Neuronal stem cell (in vitro differentiated cells): ENCODE measurements around the gene BCKDK.

Experiments
- DNase-seq: peaks from one replicate; pipeline ENCODE4 v3.0.0-alpha.2; 2013; ENCODE audit warnings: low spot score
- H2AFZ ChIP-seq: one replicate; pipeline ENCODE4 v1.6.1; 2013; ENCODE audit warnings: mild to moderate bottlenecking, low read length, inconsistent platforms
- H2AK5ac ChIP-seq: 2 replicates; pipeline ENCODE4 v1.6.1; 2013; ENCODE audit warnings: low read depth, mild to moderate bottlenecking, inconsistent platforms, low read length, moderate library complexity, mixed read lengths
- H2BK120ac ChIP-seq: 2 replicates; pipeline ENCODE4 v1.6.1; 2013; ENCODE audit warnings: low read depth, mild to moderate bottlenecking, inconsistent platforms, low read length, moderate library complexity, mixed read lengths
- H2BK12ac ChIP-seq: one replicate; pipeline ENCODE4 v1.6.1; 2013; ENCODE audit warnings: low read length, inconsistent platforms
- H2BK15ac ChIP-seq: 2 replicates; pipeline ENCODE4 v1.6.1; 2013; ENCODE audit warnings: mild to moderate bottlenecking, low read length, inconsistent platforms, mixed read lengths
- H2BK5ac ChIP-seq: one replicate; pipeline ENCODE4 v1.6.1; 2013; ENCODE audit warnings: inconsistent platforms, mild to moderate bottlenecking, low read length, moderate library complexity
- H3K14ac ChIP-seq: one replicate; pipeline ENCODE4 v1.6.1; 2013; ENCODE audit warnings: low read length, inconsistent platforms
- H3K18ac ChIP-seq: 2 replicates; pipeline ENCODE4 v1.6.1; 2013; ENCODE audit warnings: low read length, inconsistent platforms
- H3K23ac ChIP-seq: 2 replicates; pipeline ENCODE4 v1.6.1; 2013; ENCODE audit warnings: low read depth, mild to moderate bottlenecking, mixed read lengths, low read length, inconsistent platforms; ENCODE audit not compliant: poor library complexity
- H3K27ac ChIP-seq: replicated peaks from 3 replicates; pipeline ENCODE4 v1.5.1; 2013; ENCODE audit warnings: low read length, inconsistent platforms
- H3K27me3 ChIP-seq, 3 experiments: 2 replicates each; pipeline ENCODE4 v1.6.1; 2013; ENCODE audit warnings: low read length in 3 of 3, mild to moderate bottlenecking in 2 of 3, inconsistent platforms in 1 of 3, low read depth in 1 of 3, mixed read lengths in 1 of 3, moderate library complexity in 1 of 3; ENCODE audit not compliant: control insufficient read depth in 3 of 3, insufficient read depth in 3 of 3
- H3K36me3 ChIP-seq, 2 donors: replicated peaks in 1 of 2; 2 replicates each; pipeline ENCODE4 v1.6.1; 2013; ENCODE audit warnings: low read length in 2 of 2; ENCODE audit not compliant: control insufficient read depth in 2 of 2, insufficient read depth in 2 of 2
- H3K4ac ChIP-seq: 2 replicates; pipeline ENCODE4 v1.6.1; 2013; ENCODE audit warnings: inconsistent platforms, mild to moderate bottlenecking, low read length, moderate library complexity
- H3K4me1 ChIP-seq, 2 donors: 1 replicate in 1 of 2; 2 replicates in 1 of 2; pipeline ENCODE4 v1.6.1; 2013; ENCODE audit warnings: low read length in 2 of 2, low read depth in 1 of 2; ENCODE audit not compliant: control insufficient read depth in 2 of 2, insufficient read depth in 1 of 2
- H3K4me2 ChIP-seq: one replicate; pipeline ENCODE4 v1.6.1; 2013; ENCODE audit warnings: mild to moderate bottlenecking, low read length, inconsistent platforms; ENCODE audit not compliant: insufficient read depth, poor library complexity, severe bottlenecking
- H3K4me3 ChIP-seq, 2 donors: 2 replicates each; pipeline ENCODE4 v1.5.1; 2013; ENCODE audit warnings: low read length in 2 of 2, mild to moderate bottlenecking in 2 of 2, inconsistent platforms in 1 of 2, moderate library complexity in 1 of 2
- H3K79me1 ChIP-seq: one replicate; pipeline ENCODE4 v1.6.1; 2013; ENCODE audit warnings: low read depth, mild to moderate bottlenecking, inconsistent platforms, low read length, moderate library complexity
- H3K9ac ChIP-seq: one replicate; pipeline ENCODE4 v1.6.1; 2013; ENCODE audit warnings: mild to moderate bottlenecking, low read depth, low read length, inconsistent platforms; ENCODE audit not compliant: poor library complexity
- H3K9me3 ChIP-seq, 2 donors: replicated peaks in 1 of 2; 2 replicates each; pipeline versions ENCODE3 to v1.6.1; 2013; ENCODE audit warnings: low read length in 2 of 2, mild to moderate bottlenecking in 2 of 2, inconsistent platforms in 1 of 2, low read depth in 1 of 2, mixed read lengths in 1 of 2, moderate library complexity in 1 of 2; ENCODE audit not compliant: control insufficient read depth in 2 of 2, insufficient read depth in 1 of 2
- H4K8ac ChIP-seq: one replicate; pipeline ENCODE4 v1.6.1; 2013; ENCODE audit warnings: low read depth, mild to moderate bottlenecking, inconsistent platforms, low read length, moderate library complexity
- H4K91ac ChIP-seq: one replicate; pipeline ENCODE4 v1.6.1; 2013; ENCODE audit warnings: low read length, low read depth, mild to moderate bottlenecking, inconsistent platforms; ENCODE audit not compliant: poor library complexity
- WGBS, 2 donors: extraction: QIAGEN DNeasy Blood & Tissue Kit; methylation state at CpG; one replicate each; pipeline ENCODE4 v1.1.7; 2013; ENCODE audit warnings: missing lambda C conversion rate in 2 of 2, mixed read lengths in 1 of 2; ENCODE audit not compliant: insufficient read length in 2 of 2, insufficient replicate concordance in 1 of 2; ENCODE audit errors: extremely low coverage in 2 of 2; 5-methylcytosine and 5-hydroxymethylcytosine counted together

Gene BCKDK

DNA sequence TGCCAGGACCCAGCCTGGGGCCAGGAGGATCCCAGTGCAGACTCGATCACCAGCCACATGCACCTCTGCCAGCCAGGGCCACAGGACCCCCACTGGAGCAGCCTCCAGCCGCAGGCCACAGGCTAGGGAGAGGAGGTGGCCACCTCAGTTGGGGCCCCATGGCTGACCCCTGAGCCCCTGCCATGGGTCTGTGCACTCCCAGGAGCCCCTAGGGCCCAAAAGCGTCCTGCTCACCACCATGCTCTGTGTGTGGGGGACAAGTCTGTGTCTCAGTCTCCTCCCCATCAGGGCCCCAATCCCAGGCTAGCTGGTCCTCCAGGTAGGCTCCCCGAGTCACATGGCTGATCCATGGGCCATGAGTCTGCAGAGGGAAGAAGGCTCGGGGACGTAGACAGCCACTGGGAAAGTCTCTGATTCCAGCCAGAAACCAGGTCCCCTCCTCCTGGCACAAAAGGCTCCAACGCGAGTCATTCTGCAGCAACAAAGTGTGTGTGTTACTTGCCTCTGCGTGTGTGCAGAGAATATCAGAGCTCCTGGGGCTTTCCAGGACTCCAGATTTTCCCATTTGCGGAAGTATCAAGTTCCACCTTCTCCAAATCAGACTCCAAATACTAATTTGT lies 33.4 kb downstream of the BCKDK start:
- Histone ChIP-seq H2BK5ac (peak overlapping the region; percentile 89), H2AFZ (peak overlapping the region; percentile 90), H2BK15ac (peak overlapping the region; percentile 90), H2AK5ac (peak overlapping the region; percentile 100), H2BK12ac (peak overlapping the region; percentile 96), H3K27ac (peak overlapping the region; percentile 87), H3K23ac (peak overlapping the region; percentile 55), H3K27me3 (peaks cover 0 to 13% (median 12%) of the 10 kb centered on the region in 3 experiments), H3K9me3 (no peaks in the 10 kb centered on the region), H3K14ac (peak overlapping the region; percentile 57), H3K18ac (peak overlapping the region; percentile 97), H3K4me1 (peaks cover 9 to 18% of the 10 kb centered on the region in 2 donors), H3K9ac (peak overlapping the region; percentile 78), H4K91ac (peak overlapping the region; percentile 19), H3K79me1 (no peaks in the 10 kb centered on the region), H2BK120ac (peak overlapping the region; percentile 92), H3K4me3 (peak overlapping the region; percentile 20 to 47), H3K36me3 (no peaks in the 10 kb centered on the region), H3K4ac (peak overlapping the region; percentile 90), H4K8ac (no peak overlapping the region), H3K4me2 (peak overlapping the region; percentile 48)
- no peak for DNase-seq
- no CpG with 5 or more reads among the region's 10 CpGs for WGBS, 2 donors

DNA sequence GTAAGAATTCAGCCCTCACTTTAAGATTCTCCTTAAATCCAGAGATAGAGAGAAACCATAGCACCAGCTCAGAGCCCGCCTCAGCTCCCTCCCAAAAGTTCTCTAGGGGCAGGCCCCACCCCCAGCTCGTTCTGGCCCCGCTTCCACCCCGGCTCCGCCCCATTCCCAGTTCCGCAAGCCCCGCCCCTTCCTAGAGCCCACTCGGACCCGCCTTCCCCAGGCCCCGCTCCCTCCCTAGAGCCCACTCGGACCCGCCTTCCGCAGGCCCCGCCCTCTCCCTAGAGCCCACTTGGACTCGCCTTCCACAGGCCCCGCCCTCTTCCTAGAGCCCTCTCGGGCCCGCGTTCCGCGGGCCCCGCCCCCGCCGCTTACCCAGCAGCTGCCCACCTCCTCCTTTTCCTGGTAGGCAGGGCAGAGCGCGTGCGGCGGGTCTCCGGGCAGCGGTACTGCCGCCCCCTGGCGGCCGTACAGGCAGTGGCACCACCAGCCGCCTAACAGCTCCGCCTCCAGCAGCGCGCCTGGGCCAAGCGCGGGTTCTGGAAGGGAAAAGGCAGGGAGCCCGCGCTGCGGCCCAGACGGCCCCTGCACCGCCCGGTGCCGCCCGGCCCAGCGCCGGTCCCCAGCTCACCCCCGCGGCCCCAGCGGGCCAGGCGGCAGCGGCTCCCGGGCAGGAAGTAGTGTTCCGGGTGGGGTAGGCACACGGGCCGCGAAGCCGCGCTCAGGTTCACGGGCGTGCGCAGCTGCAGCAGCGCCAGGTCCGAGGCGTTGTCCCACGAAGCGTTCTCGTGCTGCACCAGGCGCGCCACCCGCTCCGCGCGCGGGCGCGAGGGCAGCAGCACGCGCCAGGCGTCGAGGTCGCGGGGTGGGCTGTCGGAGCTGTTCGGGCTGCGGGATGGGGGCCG lies 34.2 kb downstream of the BCKDK start:
- Histone ChIP-seq H2BK5ac (peak overlapping the region; percentile 46), H2AFZ (peak overlapping the region; percentile 100), H3K9me3 (no peaks in the 10 kb centered on the region), H3K4me2 (peak overlapping the region; percentile 99), H4K8ac (peak overlapping the region; percentile 98), H3K14ac (peak overlapping the region; percentile 95), H3K27me3 (peaks cover 0 to 19% (median 18%) of the 10 kb centered on the region in 3 experiments), H2BK12ac (peak overlapping the region; percentile 79), H3K18ac (peak overlapping the region; percentile 99), H4K91ac (peak overlapping the region; percentile 48), H3K4me1 (peaks cover 9 to 18% of the 10 kb centered on the region in 2 donors), H2BK15ac (peak overlapping the region; percentile 100), H3K4me3 (peak overlapping the region; percentile 47 to 76), H3K36me3 (no peaks in the 10 kb centered on the region), H3K4ac (peak overlapping the region; percentile 17), H2BK120ac (no peak overlapping the region), H3K9ac (peak overlapping the region; percentile 88), H3K23ac (peak overlapping the region; percentile 97), H3K27ac (peak overlapping the region; percentile 87), H2AK5ac (peak overlapping the region; percentile 91), H3K79me1 (no peaks in the 10 kb centered on the region)
- WGBS, 2 donors = no CpG with 5 or more reads among the region's 89 CpGs
- DNase-seq = peak; percentile 99

DNA sequence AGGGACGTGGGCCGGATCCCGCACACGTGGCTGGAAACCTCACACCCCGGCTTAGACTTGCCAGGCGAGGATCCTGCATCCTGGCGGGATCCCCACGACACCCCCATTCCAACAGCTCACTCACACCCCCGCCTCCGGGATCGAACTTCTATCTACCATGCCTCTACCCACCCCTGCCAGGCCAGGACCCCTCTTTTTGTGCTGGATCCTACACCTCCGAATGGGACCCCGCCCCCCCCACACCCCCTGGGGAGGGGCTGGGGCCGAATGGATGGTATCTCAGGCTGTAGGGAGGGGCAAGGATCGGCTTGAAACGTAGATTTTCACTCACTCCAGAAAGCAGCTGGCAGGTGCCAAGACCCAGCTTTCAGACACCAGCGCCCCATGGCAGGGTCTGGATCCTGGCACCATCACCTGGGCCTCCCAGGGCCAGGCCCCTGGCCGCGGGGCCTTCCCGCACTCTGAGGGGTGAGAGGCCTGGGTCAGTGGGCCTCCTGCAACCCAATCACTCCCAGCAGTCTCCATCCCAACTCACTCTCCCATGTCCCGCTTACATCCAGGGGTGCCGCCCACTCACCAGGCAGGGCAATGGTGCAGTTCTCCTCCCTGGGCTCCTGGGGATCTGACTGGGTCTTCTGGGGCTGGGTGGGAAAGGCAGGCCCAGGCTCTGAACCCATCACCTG lies 35.0 kb downstream of the BCKDK start:
- Histone ChIP-seq H3K14ac (peak overlapping the region; percentile 95), H2AK5ac (peak overlapping the region; percentile 91), H3K4me1 (peaks cover 9 to 18% of the 10 kb centered on the region in 2 donors), H3K23ac (peak overlapping the region; percentile 97), H2BK120ac (no peak overlapping the region), H3K79me1 (no peaks in the 10 kb centered on the region), H2BK5ac (peak overlapping the region; percentile 46), H3K9me3 (no peaks in the 10 kb centered on the region), H4K91ac (peak overlapping the region; percentile 48), H2BK12ac (peak overlapping the region; percentile 79), H3K27ac (no peak overlapping the region), H3K36me3 (no peaks in the 10 kb centered on the region), H3K4ac (peak overlapping the region; percentile 17), H2BK15ac (peak overlapping the region; percentile 100), H3K4me3 (peak overlapping the region in 1 of 2 donors; percentile 76), H3K9ac (peak overlapping the region; percentile 27), H2AFZ (peak overlapping the region; percentile 100), H3K4me2 (peak overlapping the region; percentile 99), H4K8ac (peak overlapping the region; percentile 98), H3K27me3 (peaks cover 0 to 27% (median 26%) of the 10 kb centered on the region in 3 experiments), H3K18ac (peak overlapping the region; percentile 99)
- whole genome bisulfite sequencing, 2 donors = no CpG with 5 or more reads among the region's 22 CpGs
- DNase-seq = no peak
